Stimulated activated CD4-positive, alpha-beta T cell treated with anti-CD3 and anti-CD28 coated beads, Interleukin-4, amount 100 ng/mL, for 24 hours (primary cell): ENCODE measurements around the gene BRIX1.
"Not testable (repeated sequence)": the region's sequence is repeated elsewhere in the genome, so short reads cannot be mapped to it uniquely, and the experiment has no call there.

Experiments used
- DNase-seq: peaks from one replicate; pipeline ENCODE4 v3.0.0-alpha.2; 2020

BRIX1 gene

GRCh38 chr5:34915856-34916192, 313 bp downstream of the BRIX1 start:
- no peak for DNase-seq

GRCh38 chr5:34916518-34916917, 1.0 kb downstream of the BRIX1 start:
- no peak for DNase-seq

GRCh38 chr5:34918025-34918424, 2.5 kb downstream of the BRIX1 start:
- no peak for DNase-seq

- no peak for DNase-seq
These were observed 3.6 kb downstream of the BRIX1 start for GRCh38 chr5:34919077-34919476.

- DNase-seq: not testable (repeated sequence)
These were observed 7.7 kb downstream of the BRIX1 start for GRCh38 chr5:34923256-34923655.

- peak; percentile 54 for DNase-seq
These were observed 8.4 kb downstream of the BRIX1 start for GRCh38 chr5:34923694-34924461.

GRCh38 chr5:34924462-34924765, 8.9 kb downstream of the BRIX1 start:
- no peak for DNase-seq

GRCh38 chr5:34926318-34926888, 10.9 kb downstream of the BRIX1 start:
- DNase-seq: no peak

GRCh38 chr5:34927785-34928184, 12.3 kb downstream of the BRIX1 start:
- no peak for DNase-seq

GRCh38 chr5:34928267-34928666, 12.8 kb downstream of the BRIX1 start:
- DNase-seq: no peak

- peak; percentile 98 for DNase-seq
These were observed 13.7 kb downstream of the BRIX1 start, which contains the start of gene DNAJC21 for GRCh38 chr5:34929134-34929719. DNAJC21 (plus strand) TSS chr5:34929559; CDS start chr5:34929820, 261 bp downstream.

GRCh38 chr5:34929720-34930461, 14.4 kb downstream of the BRIX1 start:
- DNase-seq: peak; percentile 83

GRCh38 chr5:34930462-34930844, 14.9 kb downstream of the BRIX1 start:
- no peak for DNase-seq

GRCh38 chr5:34930870-34931269, 15.4 kb downstream of the BRIX1 start:
- no peak for DNase-seq

- no peak for DNase-seq
These were observed 17.4 kb downstream of the BRIX1 start for GRCh38 chr5:34932947-34933346.

GRCh38 chr5:34941936-34942335, 26.4 kb downstream of the BRIX1 start:
- DNase-seq: no peak

GRCh38 chr5:34944044-34944443, 28.5 kb downstream of the BRIX1 start:
- no peak for DNase-seq

GRCh38 chr5:34944460-34945047, 29.0 kb downstream of the BRIX1 start:
- DNase-seq: no peak

- DNase-seq: no peak
These were observed 41.8 kb downstream of the BRIX1 start for GRCh38 chr5:34957321-34957720.

GRCh38 chr5:34957857-34958690, 42.6 kb downstream of the BRIX1 start:
- no peak for DNase-seq

- DNase-seq: peak; percentile 6
These were observed 43.8 kb downstream of the BRIX1 start for GRCh38 chr5:34959323-34959722.

GRCh38 chr5:34967540-34967939, 52.0 kb downstream of the BRIX1 start:
- DNase-seq: no peak

- DNase-seq: no peak
These were observed 52.7 kb downstream of the BRIX1 start for GRCh38 chr5:34968258-34968657.
